Mesodermal cell (in vitro differentiated cells): ENCODE measurements around the gene CHMP5.

Experiments
- H3K27ac ChIP-seq: 2 replicates; pipeline ENCODE4 v1.7.0; 2013; ENCODE audit warnings: mild to moderate bottlenecking, low read depth, low read length, moderate library complexity; ENCODE audit not compliant: severe bottlenecking
- H3K36me3 ChIP-seq: 2 replicates; pipeline ENCODE4 v1.7.1; 2013; ENCODE audit warnings: mild to moderate bottlenecking, low read length, moderate library complexity; ENCODE audit not compliant: control insufficient read depth, insufficient read depth
- H3K4me1 ChIP-seq: one replicate; pipeline ENCODE4 v1.7.1; 2013; ENCODE audit warnings: mild to moderate bottlenecking, low read length; ENCODE audit not compliant: insufficient read depth, control insufficient read depth, poor library complexity, severe bottlenecking
- H3K4me3 ChIP-seq: 2 replicates; pipeline ENCODE4 v1.7.0; 2013; ENCODE audit warnings: low read length, control low read depth, mild to moderate bottlenecking; ENCODE audit not compliant: insufficient read depth, poor library complexity, severe bottlenecking; ENCODE audit errors: extremely low read depth
- H3K9me3 ChIP-seq: 2 replicates; pipeline ENCODE4 v1.7.1; 2013; ENCODE audit warnings: mild to moderate bottlenecking, low read length, moderate library complexity; ENCODE audit not compliant: control insufficient read depth
- WGBS, 2 experiments: methylation state at CpG; one replicate each; pipeline ENCODE4 v1.1.5; 2013; ENCODE audit warnings: missing lambda C conversion rate in 2 of 2; ENCODE audit not compliant: insufficient coverage in 2 of 2; 5-methylcytosine and 5-hydroxymethylcytosine counted together

CHMP5 gene

GRCh38 chr9:33294670-33295432 lies 30.0 kb downstream of the CHMP5 start:
- Histone ChIP-seq H3K36me3 (peaks cover 77% of the 10 kb centered on the region), H3K4me1 (peaks cover 10% of the 10 kb centered on the region), H3K27ac (no peak overlapping the region), H3K9me3 (no peaks in the 10 kb centered on the region), H3K4me3 (no peak overlapping the region)
- WGBS, 2 experiments: 91 to 98% methylated on average over 6 to 8 of the region's 12 CpGs

- Histone ChIP-seq H3K27ac (no peak overlapping the region), H3K4me1 (peaks cover 10% of the 10 kb centered on the region), H3K4me3 (no peak overlapping the region), H3K36me3 (peaks cover 84% of the 10 kb centered on the region), H3K9me3 (no peaks in the 10 kb centered on the region)
- WGBS, 2 experiments: 83 to 100% methylated on average over 1 of the region's 2 CpGs
These were observed 30.7 kb downstream of the CHMP5 start for GRCh38 chr9:33295571-33295970.

- 100% methylated on average over 1 of the region's 1 CpG; no CpG with 5 or more reads in 1 of the 2 experiments for WGBS, 2 experiments
- Histone ChIP-seq H3K9me3 (no peaks in the 10 kb centered on the region), H3K4me1 (peaks cover 10% of the 10 kb centered on the region), H3K36me3 (peaks cover 97% of the 10 kb centered on the region), H3K27ac (no peak overlapping the region), H3K4me3 (no peak overlapping the region)
These were observed 32.6 kb downstream of the CHMP5 start for GRCh38 chr9:33297432-33297831.

GRCh38 chr9:33300546-33300945 lies 35.7 kb downstream of the CHMP5 start:
- Histone ChIP-seq H3K4me1 (peaks cover 10% of the 10 kb centered on the region), H3K4me3 (no peak overlapping the region), H3K27ac (no peak overlapping the region), H3K36me3 (peaks cover 98% of the 10 kb centered on the region), H3K9me3 (no peaks in the 10 kb centered on the region)
- WGBS, 2 experiments: 100% methylated on average over 2 of the region's 2 CpGs; no CpG with 5 or more reads in 1 of the 2 experiments

- no peak overlapping the region for H3K4me3 ChIP-seq
- H3K9me3 ChIP-seq: no peaks in the 10 kb centered on the region
- H3K4me1 ChIP-seq: no peaks in the 10 kb centered on the region
- WGBS, 2 experiments: no CpG with 5 or more reads among the region's 1 CpG
- no peak overlapping the region for H3K27ac ChIP-seq
- H3K36me3 ChIP-seq: peaks cover 98% of the 10 kb centered on the region
These were observed 39.5 kb downstream of the CHMP5 start for GRCh38 chr9:33304362-33304761.

DNA sequence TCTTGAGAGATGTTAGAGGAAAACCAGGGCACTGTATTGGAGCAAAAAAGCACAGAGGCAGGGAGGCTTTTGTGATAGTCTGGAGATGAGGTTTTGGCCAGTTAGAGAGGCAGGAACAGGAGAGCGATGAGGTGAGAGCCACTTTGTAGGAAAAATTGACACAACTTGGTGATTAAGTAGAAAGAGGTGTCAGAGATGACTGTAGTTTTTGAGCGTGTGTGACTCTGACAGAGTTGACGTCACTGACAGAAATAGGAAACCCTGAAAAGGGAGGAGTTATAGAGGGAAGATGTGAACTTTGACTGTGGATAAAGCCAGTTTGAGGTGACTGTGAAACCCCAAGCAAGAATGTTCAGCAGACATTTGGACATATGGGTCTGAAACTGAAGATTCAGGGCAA lies 41.2 kb downstream of the CHMP5 start:
- Histone ChIP-seq H3K36me3 (peaks cover 98% of the 10 kb centered on the region), H3K9me3 (no peaks in the 10 kb centered on the region), H3K4me1 (no peaks in the 10 kb centered on the region), H3K4me3 (no peak overlapping the region), H3K27ac (no peak overlapping the region)
- 93% methylated on average over 2 to 3 of the region's 3 CpGs for WGBS, 2 experiments

DNA sequence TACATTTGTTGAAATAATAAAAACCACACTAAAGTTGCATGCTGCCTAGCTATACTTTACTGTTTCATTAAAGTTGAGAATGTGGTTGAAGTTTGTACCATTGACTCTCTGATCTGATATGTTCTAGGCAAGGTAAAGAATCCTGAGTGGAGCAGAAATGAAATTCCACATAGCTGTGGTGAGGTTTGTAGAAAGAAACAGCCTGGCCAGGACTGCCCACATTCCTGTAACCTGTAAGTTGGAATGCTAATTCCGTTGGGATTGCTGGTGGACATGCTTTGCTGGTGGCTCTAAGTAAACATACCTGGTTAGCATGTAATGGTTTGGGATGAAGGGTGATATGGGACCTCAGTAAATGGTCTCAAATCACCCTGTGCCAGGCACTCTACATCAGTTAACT lies 42.2 kb downstream of the CHMP5 start:
- H3K4me1 ChIP-seq: no peaks in the 10 kb centered on the region
- H3K27ac ChIP-seq: no peak overlapping the region
- H3K9me3 ChIP-seq: no peaks in the 10 kb centered on the region
- H3K4me3 ChIP-seq: no peak overlapping the region
- H3K36me3 ChIP-seq: peaks cover 99% of the 10 kb centered on the region
- 100% methylated on average over 1 of the region's 1 CpG; no CpG with 5 or more reads in 1 of the 2 experiments for WGBS, 2 experiments

GRCh38 chr9:33309903-33310302 lies 45.1 kb downstream of the CHMP5 start:
- no CpG with 5 or more reads among the region's 1 CpG for WGBS, 2 experiments
- Histone ChIP-seq H3K9me3 (no peaks in the 10 kb centered on the region), H3K4me1 (no peaks in the 10 kb centered on the region), H3K36me3 (peaks cover 99% of the 10 kb centered on the region), H3K27ac (no peak overlapping the region), H3K4me3 (no peak overlapping the region)

DNA sequence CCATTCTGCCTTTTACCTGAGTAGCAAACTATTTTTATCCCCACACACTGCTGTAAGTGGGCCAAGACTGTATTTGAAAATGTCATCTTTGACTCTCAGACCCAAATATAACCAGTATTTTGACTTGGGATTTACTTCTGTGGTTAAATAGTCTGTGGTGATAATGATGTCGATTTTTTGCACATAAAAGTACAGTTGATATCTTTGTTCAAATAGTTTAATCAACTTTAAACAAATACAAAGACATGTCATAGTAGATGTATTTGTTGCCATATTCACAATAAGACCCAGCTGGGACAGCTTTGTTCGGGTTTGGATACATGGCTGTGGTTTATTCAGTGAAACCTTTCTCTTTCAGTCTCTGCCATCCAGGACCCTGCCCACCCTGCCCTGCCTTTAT lies 45.9 kb downstream of the CHMP5 start:
- H3K27ac ChIP-seq: no peak overlapping the region
- peaks cover 97% of the 10 kb centered on the region for H3K36me3 ChIP-seq
- H3K9me3 ChIP-seq: no peaks in the 10 kb centered on the region
- no CpG with 5 or more reads among the region's 2 CpGs for WGBS, 2 experiments
- H3K4me3 ChIP-seq: no peak overlapping the region
- H3K4me1 ChIP-seq: peaks cover 3% of the 10 kb centered on the region

DNA sequence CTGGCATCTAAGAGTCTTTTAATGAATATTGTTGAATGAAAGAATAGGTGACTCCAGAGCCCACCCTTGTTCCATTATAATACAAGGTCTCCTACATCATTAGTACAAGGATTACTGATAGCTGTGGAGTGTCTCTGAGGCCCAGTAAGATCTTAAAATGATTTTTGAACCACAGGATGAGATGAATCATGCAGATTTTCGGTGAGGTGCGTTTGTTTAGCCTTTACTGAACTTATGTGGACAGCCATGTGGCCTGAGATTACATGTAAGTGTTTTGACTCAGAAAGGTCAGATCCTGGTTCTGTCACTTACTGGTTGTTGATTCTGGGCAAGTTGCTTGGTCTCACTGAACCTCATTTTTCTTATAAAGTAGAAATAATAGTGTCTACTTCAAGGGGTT lies 47.1 kb downstream of the CHMP5 start:
- Histone ChIP-seq H3K36me3 (peaks cover 97% of the 10 kb centered on the region), H3K4me3 (no peak overlapping the region), H3K9me3 (no peaks in the 10 kb centered on the region), H3K27ac (no peak overlapping the region), H3K4me1 (peaks cover 3% of the 10 kb centered on the region)
- 100% methylated on average over 2 of the region's 2 CpGs for WGBS, 2 experiments

GRCh38 chr9:33315371-33315770 lies 50.5 kb downstream of the CHMP5 start:
- Histone ChIP-seq H3K27ac (no peak overlapping the region), H3K4me3 (no peak overlapping the region), H3K4me1 (peaks cover 6% of the 10 kb centered on the region), H3K36me3 (peaks cover 98% of the 10 kb centered on the region), H3K9me3 (no peaks in the 10 kb centered on the region)
- whole genome bisulfite sequencing, 2 experiments: 88 to 95% methylated on average over 4 of the region's 5 CpGs
